GM10248 (cell line): ENCODE results near the gene TCAF1.
"Not testable (repeated sequence)": the region's sequence is repeated elsewhere in the genome, so short reads cannot be mapped to it uniquely, and the experiment has no call there.

Experiments
- CTCF ChIA-PET: fragments of 300-600 bp; sonication (Branson Sonifier 250); formaldehyde crosslinking; extraction: SDS; loops from one replicate; lab custom pipeline; 2021; ENCODE audit warnings: antibody characterized with exemption; lab: Yijun Ruan, JAX
- POLR2A ChIA-PET: fragments of 350-650 bp; sonication (Branson Sonifier 250); formaldehyde crosslinking; extraction: SDS; loops from one replicate; lab custom pipeline; 2020; ENCODE audit warnings: antibody characterized with exemption; lab: Yijun Ruan, JAX
- DNase-seq: peaks from one replicate; pipeline ENCODE4 v3.0.0; 2012; ENCODE audit errors: extremely low spot score
- TF ChIP-seq, protein P1 (sequence below): IDR thresholded peaks from 2 replicates; pipeline ENCODE4 v1.5.1; 2012; ENCODE audit warnings: mild to moderate bottlenecking, low read depth; ENCODE audit errors: extremely low read depth, missing control alignments, control extremely low read depth

The TCAF1 gene

DNA sequence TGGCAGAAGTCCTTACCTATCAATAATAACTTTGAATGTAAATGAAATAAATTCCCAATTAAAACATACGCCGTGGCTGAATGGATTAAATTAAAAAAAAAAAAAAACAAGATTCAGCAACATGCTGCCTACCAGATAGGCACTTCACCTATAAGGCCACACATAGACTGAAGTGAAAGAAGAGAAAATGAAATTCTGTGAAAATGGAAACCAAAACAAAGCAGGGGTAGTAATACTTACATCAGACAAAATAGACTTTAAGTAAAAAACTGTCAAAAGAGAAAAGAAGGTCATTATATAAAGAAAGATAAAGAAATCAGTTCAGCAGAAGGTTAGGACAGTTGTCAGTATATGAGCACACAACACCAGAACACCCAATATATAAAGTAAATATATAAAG is 55.3 kb downstream of the TCAF1 start:
- ChIA-PET POLR2A (no interaction called here), CTCF (no interaction called here)
- TF ChIP-seq, protein P1, sequence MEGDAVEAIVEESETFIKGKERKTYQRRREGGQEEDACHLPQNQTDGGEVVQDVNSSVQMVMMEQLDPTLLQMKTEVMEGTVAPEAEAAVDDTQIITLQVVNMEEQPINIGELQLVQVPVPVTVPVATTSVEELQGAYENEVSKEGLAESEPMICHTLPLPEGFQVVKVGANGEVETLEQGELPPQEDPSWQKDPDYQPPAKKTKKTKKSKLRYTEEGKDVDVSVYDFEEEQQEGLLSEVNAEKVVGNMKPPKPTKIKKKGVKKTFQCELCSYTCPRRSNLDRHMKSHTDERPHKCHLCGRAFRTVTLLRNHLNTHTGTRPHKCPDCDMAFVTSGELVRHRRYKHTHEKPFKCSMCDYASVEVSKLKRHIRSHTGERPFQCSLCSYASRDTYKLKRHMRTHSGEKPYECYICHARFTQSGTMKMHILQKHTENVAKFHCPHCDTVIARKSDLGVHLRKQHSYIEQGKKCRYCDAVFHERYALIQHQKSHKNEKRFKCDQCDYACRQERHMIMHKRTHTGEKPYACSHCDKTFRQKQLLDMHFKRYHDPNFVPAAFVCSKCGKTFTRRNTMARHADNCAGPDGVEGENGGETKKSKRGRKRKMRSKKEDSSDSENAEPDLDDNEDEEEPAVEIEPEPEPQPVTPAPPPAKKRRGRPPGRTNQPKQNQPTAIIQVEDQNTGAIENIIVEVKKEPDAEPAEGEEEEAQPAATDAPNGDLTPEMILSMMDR = no peak
- DNase-seq = no peak

DNA sequence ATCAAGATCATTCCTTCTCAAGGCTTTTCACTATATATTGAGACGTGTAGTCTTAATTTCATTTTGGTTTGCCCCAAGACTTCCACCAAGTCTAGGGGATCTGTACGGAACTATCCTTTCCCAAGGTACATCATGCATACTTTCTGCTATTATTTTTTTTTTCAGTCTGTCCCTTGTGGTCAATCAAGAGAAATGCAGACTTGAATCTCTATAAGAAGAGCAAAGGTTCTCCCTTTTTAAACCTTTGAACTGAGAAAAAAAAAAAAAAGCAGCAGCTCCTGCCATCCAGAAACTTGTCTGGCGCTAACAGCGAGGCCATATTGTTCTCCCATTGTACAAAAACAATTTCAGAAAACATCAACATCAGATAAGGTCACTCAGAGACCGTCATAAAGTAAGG is 60.3 kb downstream of the TCAF1 start:
- POLR2A ChIA-PET, CTCF ChIA-PET, DNase-seq: not testable (repeated sequence)

DNA sequence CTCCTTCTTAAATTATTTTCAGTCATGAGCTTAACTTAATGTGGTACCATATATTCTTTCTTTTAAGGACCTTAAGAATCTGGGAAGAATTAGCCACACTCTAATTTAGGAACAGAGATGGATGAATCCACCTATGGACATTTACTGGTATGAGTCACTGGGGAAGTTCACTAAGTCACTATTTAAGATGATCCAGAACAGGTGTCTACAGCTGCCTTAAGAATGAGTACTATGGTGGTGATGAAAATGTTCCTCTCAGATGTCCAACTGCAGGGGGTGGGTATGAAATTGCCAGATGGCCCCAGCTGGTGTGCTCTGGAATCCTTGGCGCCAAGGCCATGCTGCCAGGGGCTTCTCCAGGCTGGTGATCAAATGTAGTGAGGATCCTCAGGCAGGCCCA is 61.9 kb downstream of the TCAF1 start:
- CTCF ChIA-PET, DNase-seq, POLR2A ChIA-PET: not testable (repeated sequence)

DNA sequence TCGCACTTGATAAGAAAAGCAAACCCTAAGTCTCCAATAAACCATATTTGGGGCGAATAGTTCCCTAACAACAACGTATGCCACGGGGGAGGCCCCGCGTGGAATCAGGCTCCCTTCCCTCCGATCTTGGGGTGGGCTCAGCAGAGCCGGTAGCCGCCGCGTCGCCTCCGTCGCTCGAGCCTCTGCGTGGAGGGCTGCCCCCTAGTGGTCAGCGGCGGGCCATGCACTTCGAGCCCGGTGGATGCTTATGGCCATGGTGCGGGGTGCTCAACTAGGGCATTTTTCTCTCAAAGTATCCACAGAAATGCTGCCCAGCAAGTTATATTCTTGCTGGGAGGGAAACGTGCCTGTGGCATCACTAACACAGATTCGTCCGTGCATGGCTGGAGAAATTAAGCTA is 64.8 kb downstream of the TCAF1 start:
- DNase-seq, CTCF ChIA-PET, POLR2A ChIA-PET: not testable (repeated sequence)
- TF ChIP-seq, protein P1 = peak; percentile 82

DNA sequence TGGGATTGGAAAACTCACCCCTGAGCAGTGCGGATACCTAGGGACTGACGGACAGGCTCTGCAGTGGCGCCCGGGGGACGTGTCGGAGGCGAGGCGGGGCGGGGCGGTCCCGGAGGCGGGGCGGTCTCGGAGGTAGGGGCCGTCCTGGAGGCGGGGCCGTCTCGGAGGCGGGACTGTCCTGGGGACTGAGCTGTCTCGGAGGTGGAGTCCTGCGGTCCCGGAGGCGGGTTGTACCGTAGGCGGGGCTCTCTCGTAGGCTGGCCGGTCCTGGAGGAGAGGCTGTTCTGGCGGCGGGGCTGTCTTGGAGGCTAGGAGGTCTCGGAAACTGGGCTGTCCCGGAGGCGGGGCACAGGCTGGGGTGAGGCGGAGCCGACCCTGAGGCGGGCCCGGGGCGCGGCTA is 65.4 kb downstream of the TCAF1 start:
- DNase-seq, CTCF ChIA-PET: not testable (repeated sequence)

DNA sequence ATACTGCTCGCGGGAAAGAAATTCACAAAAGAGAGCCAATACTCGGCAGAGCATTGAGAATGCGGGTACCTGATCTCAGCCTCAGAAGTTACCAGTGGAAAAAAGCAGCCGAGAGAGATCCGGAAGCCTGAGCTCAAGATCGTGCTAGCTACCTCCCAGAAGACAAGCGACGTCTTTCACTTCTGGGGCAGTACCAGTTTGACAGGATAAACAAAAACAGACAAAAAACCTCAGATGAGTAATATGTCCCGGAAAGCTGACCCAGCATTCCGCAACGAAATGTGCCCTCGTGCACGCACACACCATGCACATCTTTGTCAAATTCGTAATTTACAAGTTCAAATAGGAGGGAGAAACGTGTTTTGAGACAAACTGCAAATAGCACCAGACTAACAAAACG is 65.9 kb downstream of the TCAF1 start:
- POLR2A ChIA-PET, DNase-seq, CTCF ChIA-PET: not testable (repeated sequence)

More for the DNA sequence above, 65.4 kb downstream of the TCAF1 start:
- POLR2A ChIA-PET = not testable (repeated sequence)

DNA sequence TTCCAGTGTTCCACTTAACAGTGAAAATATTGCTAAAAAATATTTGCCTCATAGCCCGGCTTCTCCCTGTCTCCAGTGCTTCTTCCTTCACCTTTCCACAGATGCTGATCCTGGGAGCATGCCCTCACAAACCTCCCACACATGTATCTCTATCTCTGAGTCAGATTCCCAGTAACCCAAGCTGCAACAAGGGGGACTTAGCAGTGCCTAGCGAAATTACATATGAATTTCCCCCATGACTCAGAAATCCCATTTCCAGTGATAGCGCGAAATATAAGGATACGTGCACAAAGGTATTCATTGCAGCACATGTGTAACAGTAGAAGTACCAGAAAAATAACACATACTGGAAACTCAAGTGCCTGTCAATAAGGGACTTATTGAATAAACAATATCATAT is 75.4 kb downstream of the TCAF1 start:
- DNase-seq, CTCF ChIA-PET, POLR2A ChIA-PET: not testable (repeated sequence)

DNA sequence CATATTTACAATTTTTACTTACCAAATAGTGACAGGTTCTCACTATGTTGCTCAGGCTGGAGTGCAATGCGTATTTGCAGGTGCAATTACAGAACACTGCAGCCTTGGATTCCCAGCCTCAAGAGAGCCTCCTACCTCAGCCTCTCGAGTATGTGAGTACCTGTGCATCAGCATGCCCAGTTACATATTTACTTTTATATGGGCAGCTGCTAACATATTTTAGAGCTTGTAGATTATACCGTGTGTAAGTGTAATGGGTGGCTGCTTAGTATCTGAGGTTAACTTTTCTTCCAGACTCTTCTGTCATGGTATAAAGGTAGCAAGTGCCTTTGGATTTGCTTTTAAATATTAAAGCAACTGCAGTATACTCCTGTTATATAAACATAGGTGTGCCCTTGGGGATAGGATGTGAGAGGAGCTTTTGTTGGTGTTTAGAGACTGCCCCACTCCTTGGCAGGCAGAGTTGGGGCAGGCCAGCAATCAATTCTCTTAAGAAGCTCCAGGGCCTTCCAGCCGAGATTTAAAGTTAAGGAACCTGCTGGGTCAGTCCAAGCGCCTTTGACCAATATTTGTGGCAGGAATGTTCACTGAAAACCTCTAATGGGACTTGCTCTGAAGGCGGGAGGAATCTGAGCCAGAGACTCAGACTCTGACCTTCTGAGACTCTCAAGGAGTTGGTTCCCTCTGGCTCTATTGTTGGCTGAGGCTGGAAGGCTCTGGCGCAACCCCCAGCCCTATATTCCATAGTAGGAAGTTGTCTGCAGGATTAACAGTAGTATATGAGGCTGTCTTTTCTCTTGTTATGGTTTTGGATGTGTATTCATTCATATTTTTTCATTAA is 77.5 kb downstream of the TCAF1 start:
- POLR2A ChIA-PET, DNase-seq, CTCF ChIA-PET: not testable (repeated sequence)

DNA sequence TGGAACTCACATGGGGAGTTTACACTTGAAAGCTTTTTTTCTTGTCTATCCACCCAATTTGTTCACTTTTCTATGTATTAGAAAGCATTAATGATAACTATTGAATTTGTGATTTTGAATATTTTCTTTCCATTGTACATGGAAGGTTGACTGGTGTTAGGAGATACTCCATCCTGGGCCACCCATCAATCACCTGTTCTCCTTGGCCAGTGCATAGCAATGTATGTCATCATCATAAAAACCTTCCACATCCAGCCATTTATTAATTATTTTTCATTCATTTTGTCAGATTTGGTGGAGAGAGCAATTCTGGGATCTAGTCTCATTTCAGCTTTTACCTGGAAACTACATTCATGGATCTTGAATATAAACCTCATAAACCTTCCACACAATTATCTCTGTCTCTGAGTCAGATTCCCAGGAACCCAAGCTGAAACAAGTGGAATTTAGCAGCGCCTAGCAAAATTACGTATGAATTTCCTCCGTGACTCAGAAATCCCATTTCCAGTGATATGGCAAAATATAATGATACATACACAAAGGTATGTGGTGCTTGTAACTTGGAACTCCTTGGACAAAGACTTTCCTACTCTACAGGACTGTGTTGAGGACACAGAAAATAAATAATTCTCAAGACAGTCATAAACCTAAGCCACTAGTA is 78.2 kb downstream of the TCAF1 start:
- POLR2A ChIA-PET, CTCF ChIA-PET, DNase-seq: not testable (repeated sequence)

DNA sequence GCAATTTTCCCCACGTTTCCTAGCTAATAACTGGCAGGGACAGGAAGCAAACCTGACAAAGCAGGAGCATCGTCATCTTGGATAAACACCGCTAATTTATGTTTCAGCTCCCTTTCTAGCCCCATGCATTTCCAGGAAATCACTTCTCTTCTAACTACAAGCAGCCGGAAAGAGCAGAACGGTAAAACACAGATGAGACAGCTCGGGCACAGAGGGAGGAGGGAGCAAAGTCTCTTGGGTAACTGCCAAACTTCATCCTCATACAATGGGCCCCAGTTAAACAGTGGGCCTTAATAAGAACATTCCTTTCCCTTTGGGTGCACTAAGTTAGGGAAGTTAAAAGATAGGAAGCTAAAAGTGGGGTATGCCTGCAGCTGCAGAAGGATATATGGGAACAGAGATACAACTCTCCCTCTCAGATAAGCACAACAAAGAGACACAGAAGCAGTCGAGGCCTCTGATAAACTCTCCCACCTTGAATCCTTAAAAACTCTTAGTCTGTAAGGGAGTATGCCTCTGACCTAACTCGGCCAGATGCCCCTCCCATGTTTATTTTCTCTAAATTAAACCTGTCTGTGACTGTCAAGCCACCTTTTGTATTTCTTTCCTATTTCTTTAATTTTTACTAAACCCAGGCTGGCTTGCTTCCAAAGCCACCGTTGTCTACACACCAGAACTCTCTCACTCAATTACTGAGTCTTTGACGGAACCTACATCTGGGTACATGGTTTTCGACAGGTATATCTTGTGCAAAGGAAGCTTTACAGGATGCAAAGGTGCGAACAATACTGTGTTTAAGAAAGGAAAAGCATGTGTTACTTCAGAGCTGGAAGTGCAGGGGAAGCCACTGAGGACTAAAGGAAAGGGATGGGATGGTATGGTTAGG is 80.3 kb downstream of the TCAF1 start:
- POLR2A ChIA-PET, DNase-seq, CTCF ChIA-PET: not testable (repeated sequence)

DNA sequence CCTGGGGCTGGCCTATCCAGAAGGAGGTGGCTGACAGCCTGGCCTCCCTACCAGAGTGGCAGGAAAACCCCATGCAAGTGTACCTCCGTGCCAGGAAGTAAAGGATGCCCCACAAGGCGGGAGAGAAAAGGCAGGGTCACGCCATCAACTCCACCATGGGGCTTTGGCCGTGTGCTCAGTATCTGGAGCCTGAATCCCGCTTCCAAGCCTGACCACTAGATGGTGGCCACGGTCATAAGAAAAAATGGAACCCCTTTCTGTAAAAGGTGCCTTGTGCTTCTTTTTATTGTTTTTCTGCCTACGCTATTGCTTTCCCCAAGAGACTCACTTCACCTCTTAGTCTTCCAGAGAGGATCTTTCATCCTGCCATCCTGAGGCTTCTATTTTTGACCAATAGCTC is 84.1 kb downstream of the TCAF1 start:
- DNase-seq, POLR2A ChIA-PET, CTCF ChIA-PET: not testable (repeated sequence)

DNA sequence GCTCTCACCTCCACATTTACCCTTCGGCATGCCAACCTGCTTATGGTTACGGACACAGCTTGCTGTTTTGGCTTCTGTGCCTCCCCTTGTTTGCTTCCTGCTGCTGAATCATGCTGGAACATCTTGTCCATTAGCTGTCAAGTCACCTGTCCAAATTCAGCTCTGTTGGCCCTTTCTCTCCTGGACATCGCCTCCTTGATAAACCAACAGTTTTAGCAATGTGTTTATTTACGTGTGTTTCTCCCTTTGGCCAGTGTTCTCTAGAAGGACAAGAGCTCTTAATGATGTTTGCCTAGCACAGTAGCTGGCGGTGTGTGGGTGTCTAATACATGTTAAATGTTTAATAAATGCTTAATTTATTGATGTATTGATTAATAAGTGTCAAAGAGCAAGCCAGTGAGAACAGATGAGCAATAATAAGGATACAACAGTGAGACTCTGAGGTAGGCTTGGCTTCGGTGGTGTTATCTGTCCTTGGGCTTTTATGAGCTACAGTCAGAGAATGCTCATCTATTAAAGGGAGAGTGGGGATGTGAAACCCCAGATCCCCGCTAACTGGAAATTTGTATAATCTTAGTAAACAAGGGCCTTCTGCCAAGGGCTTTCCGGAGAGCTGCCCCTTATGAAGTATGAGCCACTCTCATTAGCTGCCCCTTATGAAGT is 85.4 kb downstream of the TCAF1 start:
- DNase-seq, POLR2A ChIA-PET, CTCF ChIA-PET: not testable (repeated sequence)

DNA sequence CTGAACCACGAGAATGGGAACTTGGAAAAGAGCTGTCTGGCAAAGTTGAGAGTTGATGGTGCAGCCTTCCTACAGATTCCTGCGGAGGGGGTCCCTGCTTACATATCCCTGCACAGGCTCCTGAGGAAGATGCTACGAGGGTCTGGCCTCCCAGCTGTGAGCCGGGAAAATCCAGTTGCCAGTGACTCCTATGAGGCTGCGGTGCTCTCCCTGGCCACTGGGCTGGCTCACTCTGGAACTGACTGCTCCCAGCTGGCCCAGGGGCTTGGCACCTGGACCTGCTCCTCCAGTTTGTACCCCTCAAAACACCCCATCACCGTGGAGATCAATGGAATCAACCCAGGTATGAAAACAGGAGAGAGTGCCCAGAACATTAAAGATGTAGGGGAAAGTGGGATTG is 91.3 kb downstream of the TCAF1 start:
- POLR2A ChIA-PET, DNase-seq, CTCF ChIA-PET: not testable (repeated sequence)

DNA sequence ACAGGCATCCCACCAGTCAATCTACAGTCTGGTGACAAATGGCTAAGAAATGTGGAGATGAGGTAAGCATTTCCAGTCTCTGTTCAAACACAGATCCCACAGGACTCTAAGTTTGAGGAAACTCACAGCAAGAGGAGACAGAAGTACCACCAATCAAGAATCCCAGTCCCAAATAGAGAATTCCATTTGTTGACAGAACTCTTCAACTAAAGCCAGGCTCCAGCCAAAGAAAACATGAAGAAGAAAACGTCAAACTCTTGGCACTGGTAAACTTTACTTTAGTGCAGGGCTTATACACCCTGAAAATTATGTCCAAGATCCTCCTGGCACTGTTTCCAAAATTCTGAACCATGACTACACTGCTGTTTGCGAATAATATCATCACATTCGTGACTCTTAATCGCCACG is 95.3 kb downstream of the TCAF1 start:
- POLR2A ChIA-PET, DNase-seq, CTCF ChIA-PET: not testable (repeated sequence)
